HG02981 (cell line): ENCODE measurements around the gene MYH6.

ENCODE experiments used
- ATAC-seq: cut with Tn5 transposase; IDR thresholded peaks from one replicate; pipeline ENCODE4 v1.9.1; 2021; ENCODE audit warnings: mild to moderate bottlenecking, moderate library complexity; ENCODE audit not compliant: unreplicated experiment

The MYH6 gene

DNA sequence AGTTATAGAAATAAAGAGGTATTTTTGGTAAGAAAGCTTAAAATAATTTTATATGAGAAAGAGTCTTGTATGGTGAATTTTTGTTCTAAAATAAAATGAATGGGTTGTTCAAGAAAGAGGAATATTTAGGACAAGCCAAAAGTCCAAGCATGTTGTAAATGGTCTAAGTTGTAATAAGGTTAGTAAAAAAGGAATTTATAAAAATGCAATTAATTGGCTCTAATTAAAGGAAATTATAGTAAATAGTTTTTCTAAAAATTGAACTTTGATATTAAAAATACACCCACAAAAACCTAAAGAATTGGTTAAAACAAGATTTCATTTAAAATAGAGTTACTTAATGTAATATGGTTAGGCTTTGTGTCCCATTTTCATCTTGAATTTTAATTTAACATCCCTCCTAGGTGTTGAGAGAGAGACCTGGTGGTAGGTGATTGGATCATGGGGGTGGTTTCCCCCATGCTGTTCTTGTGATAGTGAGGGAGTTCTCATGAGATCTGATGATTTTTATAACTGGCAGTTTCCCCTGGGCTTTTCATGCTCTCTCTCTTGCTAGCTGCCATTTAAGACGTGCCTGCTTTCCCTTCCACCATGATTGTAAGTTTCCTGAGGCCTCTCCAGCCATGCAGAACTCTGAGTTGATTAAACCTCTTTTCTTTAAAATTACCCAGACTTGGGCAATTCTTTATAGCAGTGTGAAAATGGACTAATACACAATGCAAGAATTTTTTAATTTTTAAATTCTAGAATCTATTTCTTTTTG, 68.4 kb downstream of the MYH6 start:
- no peak for ATAC-seq

DNA sequence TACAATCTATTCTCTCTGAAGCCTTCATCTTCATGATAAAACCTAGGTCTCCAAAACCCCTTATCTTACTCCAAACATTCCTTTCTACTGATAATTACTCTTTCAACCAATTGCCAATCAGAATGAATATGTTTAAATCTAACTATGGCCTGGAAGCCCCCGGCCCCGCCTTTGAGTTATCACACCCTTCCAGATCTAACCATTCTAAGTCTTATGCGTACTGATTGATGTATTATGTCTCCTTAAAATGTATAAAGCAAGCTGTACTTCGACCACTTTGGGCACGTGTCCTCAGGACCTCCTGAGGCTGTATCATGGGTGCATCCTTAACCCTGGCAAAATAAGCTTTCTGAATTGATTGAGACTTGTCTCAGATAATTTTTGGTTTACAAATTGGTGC, 72.5 kb downstream of the MYH6 start:
- no peak for ATAC-seq
